ENCODE measurements around the gene SLC25A6. TPM values are rescaled to one million over a fixed set of nuclear protein-coding genes. Genes with fewer than 3 reads are reported as not detected.

The SLC25A6 gene
- total and polyA plus RNA-seq, 2 experiments from 2014 or later = 370 to 592 TPM

GRCh38 chrX:1390621-1391369 lies 1.1 kb downstream of the SLC25A6 start:
- peaks cover 43% of the 10 kb centered on the region for H3K36me3 ChIP-seq
- peaks cover 14% of the 10 kb centered on the region for H3K4me1 ChIP-seq (ENCODE audit: low read depth)
- peak overlapping the region; percentile 89 for H3K4me3 ChIP-seq
- H3K27ac ChIP-seq = peak overlapping the region; percentile 99
- DNase-seq (ENCODE audit: low read depth in 1 of 2, low spot score in 1 of 2) = no peak
- no peaks in the 10 kb centered on the region for H3K27me3 ChIP-seq
- H3K9me3 ChIP-seq (ENCODE audit: low read depth) = no peaks in the 10 kb centered on the region
- TF ChIP-seq, protein P1, sequence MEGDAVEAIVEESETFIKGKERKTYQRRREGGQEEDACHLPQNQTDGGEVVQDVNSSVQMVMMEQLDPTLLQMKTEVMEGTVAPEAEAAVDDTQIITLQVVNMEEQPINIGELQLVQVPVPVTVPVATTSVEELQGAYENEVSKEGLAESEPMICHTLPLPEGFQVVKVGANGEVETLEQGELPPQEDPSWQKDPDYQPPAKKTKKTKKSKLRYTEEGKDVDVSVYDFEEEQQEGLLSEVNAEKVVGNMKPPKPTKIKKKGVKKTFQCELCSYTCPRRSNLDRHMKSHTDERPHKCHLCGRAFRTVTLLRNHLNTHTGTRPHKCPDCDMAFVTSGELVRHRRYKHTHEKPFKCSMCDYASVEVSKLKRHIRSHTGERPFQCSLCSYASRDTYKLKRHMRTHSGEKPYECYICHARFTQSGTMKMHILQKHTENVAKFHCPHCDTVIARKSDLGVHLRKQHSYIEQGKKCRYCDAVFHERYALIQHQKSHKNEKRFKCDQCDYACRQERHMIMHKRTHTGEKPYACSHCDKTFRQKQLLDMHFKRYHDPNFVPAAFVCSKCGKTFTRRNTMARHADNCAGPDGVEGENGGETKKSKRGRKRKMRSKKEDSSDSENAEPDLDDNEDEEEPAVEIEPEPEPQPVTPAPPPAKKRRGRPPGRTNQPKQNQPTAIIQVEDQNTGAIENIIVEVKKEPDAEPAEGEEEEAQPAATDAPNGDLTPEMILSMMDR (IDR thresholded peaks at IDR 0.05; ENCODE audit: low read depth, low read length) = no peak

GRCh38 chrX:1389993-1390285 lies 2.0 kb downstream of the SLC25A6 start:
- peaks cover 52% of the 10 kb centered on the region for H3K36me3 ChIP-seq

DNA sequence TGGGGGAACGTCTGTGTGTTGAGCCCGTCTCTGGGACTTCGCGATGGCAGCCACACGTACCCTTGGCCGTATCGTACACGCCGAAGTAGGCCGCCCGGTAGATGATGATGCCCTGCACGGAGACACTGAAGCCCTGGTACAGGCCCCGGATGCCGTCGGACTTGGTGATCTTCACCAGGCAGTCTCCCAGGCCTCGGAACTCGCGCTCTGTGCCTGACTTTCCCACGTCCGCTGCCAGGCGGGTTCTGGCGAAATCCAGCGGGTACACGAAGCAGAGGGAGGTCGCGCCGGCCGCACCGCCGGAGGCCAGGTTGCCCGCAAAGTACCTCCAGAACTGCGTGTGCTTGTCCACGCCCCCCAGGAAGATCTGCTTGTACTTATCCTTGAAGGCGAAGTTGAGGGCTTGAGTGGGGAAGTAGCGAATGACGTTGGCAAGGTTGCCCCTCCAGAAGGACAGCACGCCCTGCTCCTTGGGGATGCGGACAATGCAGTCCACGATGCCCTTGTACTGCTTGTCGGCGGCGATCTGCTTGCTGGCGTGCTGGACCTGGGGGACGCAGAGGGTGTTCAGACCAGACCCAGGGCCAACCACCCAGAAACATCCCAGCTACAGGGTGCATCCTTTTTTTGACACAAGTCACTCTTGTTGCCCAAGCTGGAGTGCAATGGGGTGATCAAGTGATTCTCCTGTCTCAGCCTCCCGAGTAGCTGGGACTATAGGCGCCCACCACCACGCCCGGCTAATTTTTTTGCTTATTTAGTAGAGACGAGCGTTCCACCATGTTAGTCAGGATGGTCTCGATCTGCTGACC lies 2.5 kb downstream of the SLC25A6 start:
- Histone ChIP-seq H3K27me3 (no peaks in the 10 kb centered on the region), H3K4me1 (ENCODE audit: low read depth) (peaks cover 14% of the 10 kb centered on the region), H3K9me3 (ENCODE audit: low read depth) (no peaks in the 10 kb centered on the region), H3K4me3 (no peak overlapping the region), H3K27ac (no peak overlapping the region), H3K36me3 (peaks cover 53% of the 10 kb centered on the region)
- TF ChIP-seq, protein P1 (IDR thresholded peaks at IDR 0.05; ENCODE audit: low read depth, low read length) = no peak
- no peak for DNase-seq (ENCODE audit: low read depth in 1 of 2, low spot score in 1 of 2)

More at GRCh38 chrX:1389993-1390285, 2.0 kb downstream of the SLC25A6 start:
- Histone ChIP-seq H3K27me3 (no peaks in the 10 kb centered on the region), H3K4me3 (no peak overlapping the region), H3K4me1 (ENCODE audit: low read depth) (peaks cover 14% of the 10 kb centered on the region), H3K27ac (no peak overlapping the region), H3K9me3 (ENCODE audit: low read depth) (no peaks in the 10 kb centered on the region)
- DNase-seq (ENCODE audit: low read depth in 1 of 2, low spot score in 1 of 2) = no peak
- TF ChIP-seq, protein P1 (IDR thresholded peaks at IDR 0.05; ENCODE audit: low read depth, low read length) = no peak

GRCh38 chrX:1388651-1389050 lies 3.3 kb downstream of the SLC25A6 start:
- no peaks in the 10 kb centered on the region for H3K9me3 ChIP-seq (ENCODE audit: low read depth)
- H3K4me3 ChIP-seq = no peak overlapping the region
- TF ChIP-seq, protein P1 (IDR thresholded peaks at IDR 0.05; ENCODE audit: low read depth, low read length) = no peak
- no peak overlapping the region for H3K27ac ChIP-seq
- DNase-seq (ENCODE audit: low read depth in 1 of 2, low spot score in 1 of 2) = no peak
- peaks cover 53% of the 10 kb centered on the region for H3K36me3 ChIP-seq
- peaks cover 14% of the 10 kb centered on the region for H3K4me1 ChIP-seq (ENCODE audit: low read depth)
- H3K27me3 ChIP-seq = no peaks in the 10 kb centered on the region

DNA sequence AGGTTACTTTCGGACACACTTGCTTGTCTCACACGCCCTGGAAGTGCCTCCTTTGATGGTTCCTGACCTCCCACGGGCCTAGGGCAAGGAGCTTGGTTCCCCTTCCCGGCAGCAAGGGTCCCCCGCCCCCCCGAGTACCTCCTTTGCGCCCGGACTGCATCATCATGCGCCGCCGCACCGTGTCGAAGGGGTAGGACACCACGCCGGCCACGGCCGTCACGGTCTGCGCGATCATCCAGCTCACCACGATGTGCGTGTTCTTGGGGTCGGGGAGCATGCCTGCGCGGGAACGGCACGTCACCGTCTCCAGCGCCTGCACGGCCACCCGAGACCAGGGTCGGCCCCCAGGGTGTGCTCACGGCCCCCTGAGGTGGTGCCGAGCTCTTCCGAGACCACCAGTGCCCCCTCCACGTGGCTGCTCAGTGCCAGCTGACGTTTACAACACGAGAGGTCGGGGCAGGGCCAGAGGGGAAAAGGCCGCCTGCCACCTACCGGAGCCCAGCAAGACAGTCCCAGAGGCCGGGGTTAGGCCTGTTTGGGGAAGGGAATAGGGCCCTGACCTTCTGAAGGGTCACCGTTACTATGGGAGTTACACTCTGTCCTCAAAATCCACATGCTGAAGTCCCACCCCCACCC lies 4.7 kb downstream of the SLC25A6 start:
- no peaks in the 10 kb centered on the region for H3K9me3 ChIP-seq (ENCODE audit: low read depth)
- H3K27ac ChIP-seq = peak overlapping the region; percentile 32
- no peaks in the 10 kb centered on the region for H3K27me3 ChIP-seq
- DNase-seq (ENCODE audit: low read depth in 1 of 2, low spot score in 1 of 2) = no peak
- H3K36me3 ChIP-seq = peaks cover 53% of the 10 kb centered on the region
- peaks cover 14% of the 10 kb centered on the region for H3K4me1 ChIP-seq (ENCODE audit: low read depth)
- TF ChIP-seq, protein P1 (IDR thresholded peaks at IDR 0.05; ENCODE audit: low read depth, low read length) = no peak
- no peak overlapping the region for H3K4me3 ChIP-seq
